HG02678 (cell line): Measurements from ENCODE around the gene XRCC1.
"Not testable (repeated sequence)": the region's sequence is repeated elsewhere in the genome, so short reads cannot be mapped to it uniquely, and the experiment has no call there.

ENCODE experiments used
- ATAC-seq: cut with Tn5 transposase; IDR thresholded peaks from one replicate; pipeline ENCODE4 v1.9.1; 2021; ENCODE audit warnings: mild to moderate bottlenecking, moderate library complexity; ENCODE audit not compliant: unreplicated experiment

XRCC1 gene

DNA sequence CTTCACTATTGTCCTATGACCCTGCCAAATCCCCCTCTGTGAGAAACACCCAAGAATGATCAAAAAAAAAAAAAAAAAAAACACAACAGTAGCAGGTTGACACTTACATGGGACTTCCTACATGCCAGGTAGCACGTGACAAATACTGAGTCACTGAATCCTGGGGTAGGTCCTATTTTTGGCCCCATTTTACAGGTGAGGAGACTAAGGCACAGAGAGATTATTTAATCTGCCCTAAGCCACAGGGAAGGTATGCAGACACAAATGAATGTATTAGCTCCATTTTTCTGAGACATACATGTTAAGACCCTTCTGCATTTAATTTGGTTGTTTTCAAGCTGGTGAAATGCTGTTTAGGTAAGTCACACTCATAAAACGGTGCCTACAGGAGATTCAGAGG, 26.6 kb downstream of the XRCC1 start:
- ATAC-seq: no peak

- not testable (repeated sequence) for ATAC-seq
Observed at GRCh38 chr19:43547926-43548325, 27.4 kb downstream of the XRCC1 start.

DNA sequence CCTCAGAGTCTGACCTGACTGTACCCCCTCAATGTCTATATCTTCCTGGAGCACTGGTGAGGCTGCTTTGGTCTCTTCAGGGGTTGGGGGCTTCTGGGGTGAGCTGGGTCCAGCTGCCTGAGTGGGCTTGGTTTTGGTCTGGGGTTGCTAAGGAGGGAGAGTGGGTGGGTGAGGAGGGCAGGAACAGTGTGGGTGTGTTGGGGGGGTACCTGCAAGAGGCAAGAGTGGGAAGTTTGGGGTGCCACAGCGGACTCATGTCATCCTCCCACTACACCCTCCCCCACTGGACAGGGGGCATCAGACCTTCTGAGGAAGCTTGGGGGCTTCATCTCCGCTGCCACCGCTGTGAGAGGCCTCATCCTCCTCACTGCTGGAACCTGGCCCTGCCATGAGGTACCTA, 28.7 kb downstream of the XRCC1 start:
- ATAC-seq: no peak

- no peak for ATAC-seq
Observed at GRCh38 chr19:43545981-43546380, 29.3 kb downstream of the XRCC1 start.

- ATAC-seq: no peak
Observed at GRCh38 chr19:43545276-43545675, 30.1 kb downstream of the XRCC1 start.

- no peak for ATAC-seq
Observed at GRCh38 chr19:43544077-43544476, 31.2 kb downstream of the XRCC1 start.

DNA sequence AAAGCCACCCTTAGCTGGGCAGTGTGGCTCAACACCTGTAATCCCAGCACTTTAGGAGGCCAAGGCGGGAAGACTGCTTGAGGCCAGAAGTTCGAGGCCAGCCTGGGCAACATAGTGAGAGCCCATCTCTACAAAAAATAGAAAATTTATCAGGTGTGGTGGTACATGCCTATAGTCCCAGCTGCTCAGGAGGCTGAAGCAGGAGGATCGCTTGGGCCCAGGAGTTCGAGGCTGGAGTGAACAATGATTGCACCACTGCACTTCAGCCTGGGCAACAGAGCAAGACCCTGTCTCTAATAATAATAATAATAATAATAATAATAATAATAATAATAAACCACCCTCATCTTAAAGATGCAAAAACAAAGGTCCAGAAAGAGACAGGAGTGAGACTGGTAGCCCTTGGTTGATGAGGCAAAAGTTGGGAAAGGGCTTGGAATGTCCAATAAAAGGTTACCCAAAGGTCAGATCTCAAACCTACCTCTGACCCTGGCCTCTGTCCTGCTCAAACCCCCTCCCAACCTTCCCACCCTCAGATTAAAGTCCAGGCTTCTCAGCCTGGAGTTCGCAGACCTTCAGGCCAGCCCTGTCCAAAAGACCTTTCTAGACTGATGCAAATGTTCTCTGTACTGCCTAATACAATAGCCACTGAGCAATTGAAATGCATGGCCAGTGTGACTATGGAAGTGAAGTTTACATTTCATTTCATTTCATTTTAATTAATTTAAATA, 33.2 kb downstream of the XRCC1 start:
- ATAC-seq: no peak

DNA sequence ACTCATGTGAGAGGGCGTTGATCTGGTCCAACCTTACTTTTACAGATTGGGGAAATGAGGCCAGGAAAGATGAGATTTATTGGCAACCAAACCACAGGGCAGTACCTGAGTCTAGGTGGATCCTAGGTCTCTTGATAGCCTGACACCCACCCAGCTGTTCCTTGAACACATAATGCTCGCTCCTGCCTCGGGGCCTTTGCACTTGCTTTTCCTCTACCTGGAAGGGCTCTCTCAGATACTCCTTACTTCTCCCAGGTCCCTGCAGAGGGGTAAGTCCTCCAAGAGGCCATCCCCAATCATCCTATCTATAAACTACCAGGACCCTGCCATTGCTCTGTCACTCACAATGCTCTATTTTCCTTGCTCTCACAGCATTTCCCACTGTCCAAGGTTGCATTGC, 34.9 kb downstream of the XRCC1 start:
- no peak for ATAC-seq

DNA sequence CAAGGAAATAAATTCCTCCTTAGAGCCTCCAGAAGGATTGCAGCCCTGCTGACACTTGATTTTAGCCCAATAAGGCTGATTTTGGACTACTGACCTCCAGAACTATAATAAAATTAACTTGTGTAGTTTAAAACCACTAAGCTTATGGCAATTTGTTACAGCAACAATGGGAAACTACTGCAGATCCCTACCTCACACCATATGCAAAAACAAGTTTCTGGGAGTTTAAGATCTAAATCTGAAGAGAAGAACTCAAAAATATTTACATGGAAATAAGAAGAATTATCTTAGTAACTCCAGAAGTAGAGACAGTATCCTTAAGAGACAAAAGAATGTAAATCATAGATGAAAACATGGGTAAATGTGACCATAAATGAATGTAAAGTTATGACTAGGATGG, 36.4 kb downstream of the XRCC1 start:
- ATAC-seq: no peak

DNA sequence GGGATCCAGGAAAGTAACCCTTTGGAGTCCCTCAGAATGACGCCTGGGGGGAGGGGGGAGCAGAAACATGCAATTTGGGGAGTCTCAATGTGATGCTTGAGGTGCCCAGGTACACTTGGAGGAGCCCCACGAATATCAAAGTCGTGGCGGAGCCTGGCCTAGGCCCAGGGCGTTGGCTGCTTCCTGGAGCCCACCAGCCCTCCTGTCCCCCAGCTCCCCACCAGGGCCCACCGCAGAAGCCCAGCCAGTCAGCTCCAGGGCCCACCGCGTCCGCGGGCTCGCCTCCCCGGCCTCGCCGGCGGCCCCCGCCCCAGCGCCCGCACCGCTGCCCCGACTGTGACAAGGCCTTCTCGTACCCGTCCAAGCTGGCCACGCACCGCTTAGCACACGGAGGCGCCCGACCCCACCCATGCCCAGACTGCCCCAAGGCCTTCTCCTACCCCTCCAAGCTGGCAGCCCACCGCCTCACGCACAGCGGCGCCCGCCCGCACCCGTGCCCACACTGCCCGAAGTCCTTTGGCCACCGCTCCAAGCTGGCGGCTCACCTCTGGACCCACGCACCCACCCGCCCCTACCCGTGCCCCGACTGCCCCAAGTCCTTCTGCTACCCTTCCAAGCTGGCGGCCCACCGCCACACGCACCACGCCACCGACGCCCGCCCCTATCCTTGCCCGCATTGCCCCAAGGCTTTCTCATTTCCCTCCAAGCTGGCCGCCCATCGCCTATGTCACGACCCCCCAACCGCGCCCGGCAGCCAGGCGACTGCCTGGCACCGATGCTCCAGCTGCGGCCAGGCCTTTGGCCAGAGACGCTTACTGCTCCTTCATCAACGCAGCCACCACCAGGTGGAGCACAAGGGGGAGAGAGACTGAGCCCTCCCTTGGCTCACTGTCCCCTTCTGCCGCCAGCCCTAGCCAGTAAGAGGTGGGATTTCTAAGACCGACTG, 40.2 kb downstream of the XRCC1 start:
- ATAC-seq: no peak

DNA sequence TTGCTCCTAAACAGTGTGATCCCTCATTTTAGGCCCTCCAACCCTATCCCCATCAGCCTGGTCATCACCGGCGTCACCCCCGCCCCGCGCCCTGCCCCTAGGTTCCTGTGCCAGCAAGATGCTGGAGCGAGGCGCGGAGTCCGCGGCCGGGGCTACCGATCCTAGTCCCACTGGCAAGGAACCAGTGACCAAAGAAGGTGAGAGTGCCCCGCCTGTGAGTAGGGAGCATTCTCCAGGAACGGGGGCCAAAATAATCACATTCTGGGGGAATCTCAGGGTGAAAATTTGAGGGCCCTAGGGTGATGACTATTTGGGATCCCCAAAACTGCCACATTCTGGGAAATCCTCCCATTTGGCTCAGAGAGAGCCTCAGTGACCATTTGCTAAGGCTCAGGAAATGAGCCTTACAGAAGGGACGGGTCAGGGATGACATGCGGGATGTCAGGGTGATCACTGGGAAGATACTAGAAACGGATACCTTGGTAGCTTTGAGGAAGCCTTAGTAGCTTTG, 41.0 kb downstream of the XRCC1 start:
- ATAC-seq: no peak

DNA sequence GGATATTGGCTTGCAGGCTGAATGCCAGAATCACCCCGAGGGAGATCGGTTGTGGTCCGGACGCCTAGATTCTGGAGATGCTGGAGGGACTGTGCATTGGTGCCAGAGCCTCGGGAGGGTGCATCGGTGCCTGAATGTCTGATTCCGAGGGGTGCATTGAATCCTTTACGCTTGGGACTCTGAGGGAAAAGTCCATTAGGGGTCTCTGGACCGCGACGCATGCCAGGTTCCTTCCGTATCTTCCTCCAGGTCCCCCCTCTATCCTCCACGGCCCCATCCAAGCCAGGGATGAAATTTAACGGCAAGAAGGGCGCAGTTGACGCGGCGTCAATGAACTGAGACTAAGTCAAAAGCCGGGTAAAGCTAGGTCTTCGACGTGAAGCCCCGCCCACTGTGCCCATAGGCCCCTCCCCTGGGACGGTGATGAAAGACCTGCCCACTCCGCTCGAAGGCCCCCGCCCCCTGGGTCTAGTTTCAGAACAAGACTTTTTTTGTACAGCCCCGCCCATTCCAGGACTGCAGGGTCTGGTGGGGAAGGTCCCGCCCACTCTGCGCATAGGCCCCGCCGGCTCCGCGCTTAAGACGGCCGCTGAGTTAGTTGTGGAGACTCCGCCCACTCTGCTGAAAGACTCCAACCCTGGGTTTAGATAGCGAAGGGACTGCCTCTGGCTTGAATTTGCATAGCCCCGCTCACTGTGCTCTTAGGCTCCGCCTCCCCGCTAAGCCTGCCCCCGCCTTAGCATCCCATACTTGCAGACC, 41.6 kb downstream of the XRCC1 start:
- ATAC-seq: peak; percentile 59

DNA sequence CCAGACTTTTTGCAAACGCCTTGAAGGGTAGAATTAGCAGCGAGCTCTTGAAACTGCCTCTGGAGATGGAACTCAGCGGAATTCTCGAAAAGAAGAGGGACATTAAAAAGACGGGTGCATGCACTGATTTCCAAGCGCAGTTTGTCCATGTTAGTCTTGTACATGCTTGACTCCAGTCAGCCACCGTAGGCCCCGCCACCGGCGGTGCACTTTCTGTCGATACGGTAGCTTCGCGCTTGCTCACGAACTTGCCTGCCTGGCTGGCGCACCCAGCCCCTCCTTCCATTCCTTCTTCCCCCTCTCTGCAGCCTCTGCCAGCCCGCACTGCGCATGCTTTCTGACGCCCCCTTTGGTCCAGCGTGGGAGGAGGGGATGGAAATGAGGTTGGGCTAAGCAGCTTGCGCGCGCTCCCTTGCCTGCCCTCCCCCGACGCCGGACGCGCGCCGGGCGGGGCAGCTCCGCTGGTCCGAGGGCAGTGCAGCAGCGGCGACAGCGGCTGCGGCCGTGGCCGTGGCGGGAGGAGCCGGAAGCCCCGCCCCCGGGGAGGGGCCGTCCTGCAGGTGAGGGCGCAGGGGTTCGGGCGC, 42.3 kb downstream of the XRCC1 start, which contains the start of gene ZNF575:
Gene ZNF575 (plus strand): TSS at position 227 of the 584 bp plus-strand sequence. CDS start 1,235 bp downstream, outside the sequence.
- ATAC-seq: peak; percentile 70

DNA sequence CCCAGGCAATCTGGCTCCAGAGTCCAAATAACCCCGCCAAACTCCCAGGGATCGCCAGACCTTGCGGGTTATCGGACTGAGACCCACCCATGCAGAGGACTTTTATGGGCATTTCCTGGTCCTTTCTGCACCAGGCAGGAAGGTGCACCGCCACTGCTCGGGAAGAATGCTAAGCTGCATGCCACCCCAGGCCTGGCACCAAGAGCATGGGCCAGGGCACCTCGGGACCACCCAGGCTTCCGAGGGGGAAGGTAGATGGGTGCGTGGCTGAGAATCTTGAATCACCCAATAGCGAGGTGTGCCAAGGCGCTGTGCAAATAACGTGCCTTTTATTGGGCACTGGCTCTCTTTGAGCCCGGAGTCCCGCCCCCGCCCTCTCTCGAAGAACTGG, 42.8 kb downstream of the XRCC1 start:
- ATAC-seq: peak; percentile 20

GRCh38 chr19:43527860-43528622, 47.3 kb downstream of the XRCC1 start:
- ATAC-seq: no peak

- ATAC-seq: peak; percentile 79
Observed at GRCh38 chr19:43526884-43527859, 48.2 kb downstream of the XRCC1 start, which contains the start of gene ETHE1. TSS of gene ETHE1 (minus strand) at chr19:43527201. CDS start at chr19:43527177, 24 bp downstream.

DNA sequence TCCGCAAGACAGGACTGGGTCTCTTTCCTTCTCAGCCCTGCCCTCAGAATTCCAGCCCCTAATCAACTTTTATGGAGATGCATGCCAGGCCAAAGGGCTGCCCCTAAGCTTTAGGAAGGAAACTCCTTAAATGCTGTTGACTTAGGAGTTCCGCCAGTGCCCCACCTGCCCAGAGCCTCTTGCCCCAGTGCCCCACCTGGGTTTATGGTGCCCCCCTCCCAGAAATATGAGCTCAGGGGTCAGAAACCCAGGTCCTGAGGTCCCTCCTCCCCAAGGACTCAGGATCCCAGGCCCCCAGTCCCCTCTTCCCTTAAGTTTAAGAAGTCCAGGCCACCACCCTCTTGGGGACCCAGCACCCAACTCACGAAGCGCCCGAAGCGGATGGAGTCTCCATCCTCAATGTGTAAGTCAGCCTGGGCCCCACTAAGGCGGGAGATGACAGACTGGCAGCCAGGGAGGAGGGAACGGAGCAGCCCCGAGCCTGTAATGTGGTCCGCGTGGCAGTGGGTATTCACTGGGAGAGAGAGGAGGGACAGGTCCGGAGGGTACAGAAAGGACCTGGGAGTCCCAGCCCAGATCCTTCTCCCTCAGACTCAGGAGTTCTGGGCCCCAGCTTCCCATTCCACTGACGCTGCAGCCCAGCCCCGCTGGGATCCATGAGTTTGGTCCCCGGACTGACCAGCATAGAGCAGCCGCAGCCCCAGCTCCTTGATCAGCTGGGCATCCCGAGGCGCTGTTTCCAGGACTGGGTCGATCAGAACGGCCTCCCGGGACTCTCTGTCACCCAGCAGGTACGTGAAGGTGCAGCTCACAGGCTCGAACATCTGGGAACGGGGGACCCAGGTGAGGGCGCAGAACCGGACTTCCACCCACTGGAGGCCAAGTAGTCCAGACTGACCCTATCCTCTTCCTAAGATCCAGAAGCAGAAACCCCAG, 49.2 kb downstream of the XRCC1 start:
- no peak for ATAC-seq
